ACC112 (cell line): ENCODE measurements around the gene PRKN.
A peak's percentile ranks its signal among the peaks of the same experiment; 100 is the strongest.
"Not testable (repeated sequence)": the region's sequence is repeated elsewhere in the genome, so short reads cannot be mapped to it uniquely, and the experiment has no call there.

Experiments used
- H2AFZ ChIP-seq: fragments of 200-600 bp; sonication (generic); one replicate; pipeline ENCODE4 v1.6.0; 2017; ENCODE audit warnings: antibody characterized with exemption, low read length; ENCODE audit not compliant: unreplicated experiment
- H3K27ac ChIP-seq: fragments of 200-600 bp; sonication (generic); 2 replicates; pipeline ENCODE4 v1.5.1; 2014; ENCODE audit warnings: low read depth, mild to moderate bottlenecking, antibody characterized with exemption, low read length, moderate library complexity
- H3K27me3 ChIP-seq: fragments of 200-600 bp; sonication (generic); 2 replicates; pipeline ENCODE4 v1.6.1; 2014; ENCODE audit warnings: mild to moderate bottlenecking, antibody characterized with exemption, low read length, moderate library complexity, mixed read lengths; ENCODE audit not compliant: insufficient read depth
- H3K36me3 ChIP-seq: fragments of 200-600 bp; sonication (generic); 2 replicates; pipeline ENCODE4 v1.6.1; 2016; ENCODE audit warnings: mild to moderate bottlenecking, antibody characterized with exemption, low read length, moderate library complexity, mixed read lengths; ENCODE audit not compliant: insufficient read depth
- H3K4me1 ChIP-seq: fragments of 200-600 bp; sonication (generic); one replicate; pipeline ENCODE4 v1.6.1; 2016; ENCODE audit warnings: low read length, mixed read lengths; ENCODE audit not compliant: insufficient read depth, unreplicated experiment, control insufficient read depth
- H3K4me3 ChIP-seq: fragments of 200-600 bp; sonication (generic); 2 replicates; pipeline ENCODE4 v1.5.1; 2014; ENCODE audit warnings: mild to moderate bottlenecking, low read depth, low read length
- H3K79me2 ChIP-seq: fragments of 200-600 bp; sonication (generic); one replicate; pipeline ENCODE4 v1.6.0; 2016; ENCODE audit warnings: low read length; ENCODE audit not compliant: control insufficient read depth, unreplicated experiment, insufficient read depth

Gene PRKN

DNA sequence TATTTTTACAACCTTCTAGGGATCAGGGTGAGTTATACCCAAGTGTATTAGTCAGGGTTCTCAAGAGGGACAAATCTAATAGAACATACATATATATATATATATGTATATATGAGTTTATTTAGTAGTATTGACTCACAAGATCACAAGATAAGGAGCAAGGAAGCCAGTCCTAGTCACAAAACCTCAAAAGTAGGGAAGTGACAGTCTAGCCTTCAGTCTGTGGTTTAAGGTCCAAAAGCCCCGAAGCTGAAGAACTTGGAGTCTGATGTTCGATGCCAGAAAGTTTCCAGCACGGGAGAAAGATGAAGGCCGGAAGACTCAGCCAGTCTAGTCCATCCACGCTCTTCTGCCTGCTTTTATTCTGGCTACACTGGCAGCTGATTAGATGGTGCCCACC, 821.0 kb downstream of the PRKN start:
- H3K27ac ChIP-seq: no peak overlapping the region
- no peaks in the 10 kb centered on the region for H3K36me3 ChIP-seq

DNA sequence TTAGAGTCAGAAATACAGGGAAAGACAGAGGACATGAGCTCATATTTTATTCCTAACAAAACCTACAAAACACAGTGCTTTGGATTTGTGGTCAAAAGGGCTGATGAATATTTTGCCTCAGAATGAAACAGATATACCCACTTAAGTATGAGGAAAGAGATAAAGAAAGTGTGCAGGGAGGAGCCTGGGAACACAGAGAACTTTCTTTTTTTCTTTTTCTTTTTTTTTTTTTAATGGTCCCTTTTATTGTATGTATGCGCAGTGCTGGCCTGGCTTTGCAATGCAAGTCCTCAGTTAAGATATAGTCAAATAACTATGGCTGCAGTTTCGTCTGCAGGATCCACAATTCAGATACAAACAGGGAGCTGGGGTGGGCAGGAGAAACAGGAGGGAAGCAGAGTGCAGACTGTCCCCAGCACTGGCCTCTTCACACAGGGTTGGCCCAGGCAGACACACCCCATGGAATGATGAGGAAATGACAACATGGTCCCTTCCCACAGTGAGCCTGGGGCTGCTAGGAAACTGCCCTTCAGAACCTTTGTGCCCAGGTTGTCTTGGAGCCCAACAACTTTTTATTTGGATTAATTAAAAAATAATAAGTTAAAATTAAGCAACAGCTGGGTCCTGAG, 823.9 kb downstream of the PRKN start:
- Histone ChIP-seq H3K27ac (no peak overlapping the region), H3K4me3 (no peak overlapping the region), H2AFZ (no peak overlapping the region), H3K27me3 (no peaks in the 10 kb centered on the region), H3K4me1 (no peaks in the 10 kb centered on the region), H3K36me3 (no peaks in the 10 kb centered on the region), H3K79me2 (no peaks in the 10 kb centered on the region)

More for the DNA sequence above, 821.0 kb downstream of the PRKN start:
- no peaks in the 10 kb centered on the region for H3K4me1 ChIP-seq
- no peak overlapping the region for H2AFZ ChIP-seq
- no peaks in the 10 kb centered on the region for H3K27me3 ChIP-seq
- H3K79me2 ChIP-seq: no peaks in the 10 kb centered on the region
- H3K4me3 ChIP-seq: no peak overlapping the region

DNA sequence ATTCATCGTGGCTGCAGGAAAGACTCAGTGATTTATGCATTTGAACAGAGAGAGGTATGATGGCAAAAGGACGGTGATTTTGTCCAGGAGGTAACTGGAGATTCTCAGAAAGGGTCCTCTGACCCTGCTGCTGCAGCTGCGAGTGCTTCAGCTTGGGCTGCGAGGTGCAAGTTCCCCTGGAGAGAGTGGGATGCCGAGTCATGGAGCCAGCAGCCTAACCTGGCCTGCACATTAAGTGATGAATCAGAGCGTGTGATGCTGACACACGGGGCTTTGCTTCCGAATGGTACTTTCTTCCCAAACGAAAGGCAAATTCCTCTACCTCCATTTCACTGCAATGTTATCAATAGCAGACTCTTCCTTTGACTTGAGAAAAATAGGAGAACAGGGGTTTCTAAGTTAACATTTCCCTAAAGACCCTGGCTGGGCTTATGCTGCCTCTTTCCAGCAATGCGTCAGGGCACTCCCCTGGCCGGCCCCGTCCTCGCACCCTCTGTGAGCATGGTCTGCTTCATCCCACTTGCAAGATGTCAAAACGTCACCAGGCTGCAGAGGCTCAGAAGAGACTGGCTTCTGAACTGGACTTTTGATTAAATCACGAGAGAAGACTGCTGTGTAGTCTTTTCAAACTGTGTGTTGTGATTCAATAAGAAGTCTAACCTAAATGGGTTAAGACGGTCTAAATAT, 825.7 kb downstream of the PRKN start:
- Histone ChIP-seq H3K79me2 (no peaks in the 10 kb centered on the region), H2AFZ (no peak overlapping the region), H3K27ac (no peak overlapping the region), H3K4me1 (no peaks in the 10 kb centered on the region), H3K27me3 (no peaks in the 10 kb centered on the region), H3K4me3 (no peak overlapping the region), H3K36me3 (no peaks in the 10 kb centered on the region)

DNA sequence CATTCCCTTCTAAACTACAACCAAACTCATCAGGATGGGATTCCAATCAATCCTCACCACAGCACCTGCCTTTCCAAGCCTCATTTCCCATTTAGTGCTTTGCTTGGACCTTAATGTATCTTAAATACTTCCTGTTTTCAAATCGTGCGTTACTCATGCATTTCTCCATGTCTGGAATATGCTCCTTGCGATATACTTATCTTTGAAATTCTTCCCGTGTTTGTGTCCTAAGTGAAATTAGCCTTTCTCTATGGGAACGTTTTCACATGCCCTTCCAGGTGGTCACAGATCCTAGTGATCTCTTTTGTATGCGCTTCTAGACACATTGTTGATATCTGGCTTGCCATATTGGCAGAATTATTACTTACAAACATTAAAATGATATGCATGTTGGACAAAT, 833.1 kb downstream of the PRKN start:
- no peak overlapping the region for H2AFZ ChIP-seq
- no peaks in the 10 kb centered on the region for H3K79me2 ChIP-seq
- H3K36me3 ChIP-seq: no peaks in the 10 kb centered on the region
- H3K27me3 ChIP-seq: no peaks in the 10 kb centered on the region
- no peaks in the 10 kb centered on the region for H3K4me1 ChIP-seq
- H3K4me3 ChIP-seq: no peak overlapping the region
- H3K27ac ChIP-seq: no peak overlapping the region

DNA sequence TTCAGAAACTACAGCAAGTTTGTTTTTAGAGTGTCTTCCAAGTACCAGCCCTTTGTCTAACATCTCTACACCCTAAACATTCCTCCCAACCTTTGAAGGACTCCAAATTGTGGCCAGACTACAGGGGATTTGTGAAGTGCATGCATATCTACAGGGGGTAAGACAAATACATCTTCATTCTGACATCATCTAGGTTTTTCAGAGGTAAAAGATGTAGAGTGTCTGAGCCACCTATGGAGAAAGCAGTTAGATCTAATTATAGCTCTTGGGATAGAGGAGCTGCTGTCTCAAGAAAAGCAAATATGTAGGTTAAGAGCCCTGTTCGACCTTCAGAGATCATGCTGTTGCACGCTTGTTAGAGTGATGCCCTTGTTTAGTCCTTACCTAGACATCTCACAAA, 836.0 kb downstream of the PRKN start:
- no peaks in the 10 kb centered on the region for H3K36me3 ChIP-seq
- H3K4me1 ChIP-seq: no peaks in the 10 kb centered on the region
- H3K27ac ChIP-seq: no peak overlapping the region
- H3K79me2 ChIP-seq: no peaks in the 10 kb centered on the region
- no peak overlapping the region for H3K4me3 ChIP-seq
- no peaks in the 10 kb centered on the region for H3K27me3 ChIP-seq
- no peak overlapping the region for H2AFZ ChIP-seq

DNA sequence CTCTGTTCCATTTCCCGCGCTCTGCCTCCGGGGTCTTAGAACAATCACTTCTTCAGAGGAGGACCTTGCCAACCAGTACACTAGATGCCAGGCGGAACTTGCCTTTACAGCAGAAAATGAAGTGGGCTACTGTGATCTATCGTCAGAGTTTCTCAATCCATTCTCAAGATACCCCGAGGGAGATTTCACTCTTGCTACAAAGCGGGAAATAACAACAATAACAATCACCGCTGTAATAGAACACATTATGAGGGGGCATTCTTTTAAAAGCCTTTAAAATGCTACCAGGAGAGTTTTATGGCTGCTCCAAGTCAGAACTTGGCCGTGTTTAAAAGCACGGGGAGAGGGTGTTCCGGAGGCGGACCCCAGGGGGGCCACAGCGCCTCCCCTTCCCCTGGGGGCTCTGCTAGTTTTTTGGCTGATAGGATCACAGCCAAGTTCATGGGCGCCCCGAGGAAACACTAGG, 836.7 kb downstream of the PRKN start:
- H3K27me3 ChIP-seq: no peaks in the 10 kb centered on the region

DNA sequence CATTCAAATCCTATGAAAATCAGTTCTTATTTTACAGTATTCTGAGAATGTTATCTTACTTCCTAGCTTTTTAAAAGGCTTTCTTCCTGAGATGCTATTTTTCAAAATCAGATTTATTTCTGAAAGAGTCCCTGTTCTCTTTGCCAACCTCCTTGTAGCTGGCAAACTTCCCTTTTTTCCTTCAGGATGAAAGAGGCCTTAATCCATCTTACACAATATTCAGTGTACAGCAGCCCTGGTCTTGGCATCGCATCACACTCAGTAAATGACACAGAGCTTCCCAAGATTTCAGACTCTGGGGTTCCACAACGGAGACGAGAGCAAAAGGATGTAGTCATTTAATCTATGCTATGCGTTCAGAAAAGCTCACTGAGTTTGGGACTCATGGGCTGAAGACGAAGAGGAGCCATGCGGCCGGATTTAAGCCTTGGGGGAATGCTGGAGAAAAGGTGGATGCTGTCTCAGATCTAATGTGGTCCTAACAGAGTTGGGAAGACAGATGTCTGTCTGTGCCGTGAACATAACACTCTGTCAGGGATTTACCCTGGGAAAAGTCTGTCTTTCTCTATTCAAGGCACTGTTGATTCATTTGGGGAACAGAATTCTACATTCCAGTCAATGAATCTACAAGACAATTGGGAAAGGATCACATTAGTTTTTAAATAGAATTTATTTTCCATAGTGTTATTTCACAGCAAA, 837.3 kb downstream of the PRKN start:
- no peak overlapping the region for H3K27ac ChIP-seq
- no peaks in the 10 kb centered on the region for H3K36me3 ChIP-seq
- peak overlapping the region; percentile 56 for H3K4me3 ChIP-seq
- H3K4me1 ChIP-seq: no peaks in the 10 kb centered on the region
- no peak overlapping the region for H2AFZ ChIP-seq
- no peaks in the 10 kb centered on the region for H3K79me2 ChIP-seq
- H3K27me3 ChIP-seq: no peaks in the 10 kb centered on the region

More for the DNA sequence above, 836.7 kb downstream of the PRKN start:
- H3K36me3 ChIP-seq: no peaks in the 10 kb centered on the region
- H3K4me3 ChIP-seq: peak overlapping the region; percentile 56
- no peak overlapping the region for H3K27ac ChIP-seq
- H3K4me1 ChIP-seq: no peaks in the 10 kb centered on the region
- no peak overlapping the region for H2AFZ ChIP-seq
- no peaks in the 10 kb centered on the region for H3K79me2 ChIP-seq

DNA sequence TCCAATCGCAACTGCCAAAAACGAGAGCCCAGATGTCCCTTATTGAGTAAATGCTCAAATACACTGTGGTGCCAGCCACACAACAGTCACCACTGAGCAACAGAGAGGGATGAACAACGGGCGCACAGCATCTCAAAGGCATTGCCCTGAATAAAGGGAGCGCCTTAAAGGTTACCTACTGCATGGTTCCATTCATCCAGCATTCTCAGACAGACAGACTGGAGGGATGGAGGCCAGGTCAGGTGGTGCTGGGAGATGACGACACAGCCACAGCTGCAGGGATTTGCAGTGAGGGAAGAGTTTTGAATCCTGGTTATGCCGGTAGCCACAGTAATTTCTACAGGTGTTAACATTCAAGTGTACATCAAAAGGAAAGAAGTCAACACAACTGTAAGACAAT, 838.2 kb downstream of the PRKN start:
- Histone ChIP-seq H2AFZ (no peak overlapping the region), H3K4me3 (no peak overlapping the region), H3K79me2 (no peaks in the 10 kb centered on the region), H3K4me1 (no peaks in the 10 kb centered on the region), H3K27ac (no peak overlapping the region), H3K27me3 (no peaks in the 10 kb centered on the region), H3K36me3 (no peaks in the 10 kb centered on the region)

DNA sequence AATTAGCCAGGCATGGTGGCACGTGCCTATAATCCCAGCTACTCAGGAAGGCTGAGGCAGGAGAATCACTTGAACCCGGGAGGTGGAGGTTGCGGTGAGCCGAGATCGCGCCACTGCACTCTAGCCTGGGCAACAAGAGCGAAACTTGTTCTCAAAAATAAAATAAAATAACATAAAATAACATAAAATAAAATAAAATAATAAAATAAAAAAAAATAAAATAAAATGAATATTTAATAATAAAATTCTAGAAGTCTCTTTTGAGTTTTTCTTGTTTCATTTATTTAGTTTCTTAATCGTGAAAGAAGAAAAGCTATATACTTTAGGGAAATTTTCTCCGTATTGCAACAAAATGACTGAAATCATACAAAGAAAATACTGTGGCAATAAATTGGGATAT, 841.0 kb downstream of the PRKN start:
- H2AFZ ChIP-seq, H3K4me1 ChIP-seq, H3K27ac ChIP-seq, H3K4me3 ChIP-seq, H3K27me3 ChIP-seq, H3K79me2 ChIP-seq, H3K36me3 ChIP-seq: not testable (repeated sequence)

DNA sequence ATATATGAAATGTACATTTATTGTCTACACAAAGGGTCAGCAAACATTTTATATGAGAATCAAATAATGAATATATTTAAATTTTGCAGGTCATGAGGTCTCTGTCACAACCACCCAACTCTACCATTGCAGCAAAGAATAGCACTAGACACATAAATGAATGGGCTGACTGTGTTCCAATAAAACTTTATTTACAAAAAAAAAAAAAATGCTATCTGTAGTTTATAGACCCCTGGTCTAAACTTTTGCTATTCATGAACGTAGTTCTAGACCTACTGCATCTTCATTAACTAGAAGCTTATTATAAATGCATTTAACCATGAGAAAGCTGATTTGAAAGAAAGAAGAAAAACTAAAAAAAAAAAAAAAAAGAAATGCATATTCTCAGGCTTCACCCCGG, 842.8 kb downstream of the PRKN start:
- no peak overlapping the region for H2AFZ ChIP-seq
- H3K79me2 ChIP-seq: no peaks in the 10 kb centered on the region
- no peak overlapping the region for H3K27ac ChIP-seq
- no peaks in the 10 kb centered on the region for H3K4me1 ChIP-seq
- no peaks in the 10 kb centered on the region for H3K27me3 ChIP-seq
- H3K4me3 ChIP-seq: no peak overlapping the region
- H3K36me3 ChIP-seq: no peaks in the 10 kb centered on the region
